Tibial nerve (tissue), 4 donors: ENCODE measurements around the gene KCNMA1. TPM values are rescaled to one million over a fixed set of nuclear protein-coding genes. Genes with fewer than 3 reads are reported as not detected.

Experiments used
- DNase-seq, 2 donors: peaks; one replicate each; pipeline ENCODE4 v3.0.0-alpha.2; 2019; ENCODE audit warnings: low spot score in 2 of 2
- H3K27ac ChIP-seq, 4 donors: fragments of 200-600 bp; sonication (generic) in 3 of 4; one replicate each; pipeline ENCODE4 v1.5.1; 2017 to 2019; ENCODE audit warnings: mild to moderate bottlenecking in 1 of 4
- H3K27me3 ChIP-seq, 2 donors: fragments of 200-600 bp; sonication (generic) in 1 of 2; one replicate each; pipeline versions ENCODE4 v1.5.1 to v1.6.0; 2017 to 2019
- H3K36me3 ChIP-seq, 3 donors: fragments of 200-600 bp; sonication (generic); one replicate each; pipeline ENCODE4 v1.5.1; 2018 to 2019
- H3K4me1 ChIP-seq, 4 donors: fragments of 200-600 bp; sonication (generic) in 3 of 4; one replicate each; pipeline ENCODE4 v1.5.1; 2017 to 2019
- H3K4me3 ChIP-seq, 4 donors: fragments of 200-600 bp; sonication (generic) in 3 of 4; one replicate each; pipeline ENCODE4 v1.5.1; 2017 to 2019; ENCODE audit warnings: mild to moderate bottlenecking in 1 of 4, moderate library complexity in 1 of 4
- H3K9me3 ChIP-seq, 4 donors: fragments of 200-600 bp; sonication (generic) in 3 of 4; one replicate each; pipeline ENCODE4 v1.5.1; 2017 to 2019
- CTCF ChIP-seq, 5 experiments: fragments of 200-600 bp in 3 of 5; fragments of 450-650 bp in 2 of 5; sonication (generic) in 3 of 5; IDR thresholded peaks; one replicate each; pipeline ENCODE4 v1.5.1; 2016 to 2019; ENCODE audit warnings: antibody characterized with exemption in 5 of 5, mild to moderate bottlenecking in 3 of 5, moderate library complexity in 2 of 5
- EP300 ChIP-seq, 2 donors: sonication (generic); formaldehyde crosslinking; IDR thresholded peaks; one replicate each; pipeline ENCODE4 v1.6.1; 2017; ENCODE audit warnings: antibody characterized with exemption in 2 of 2, mild to moderate bottlenecking in 1 of 2
- POLR2A ChIP-seq, 2 donors: fragments of 450-650 bp; IDR thresholded peaks; one replicate each; pipeline ENCODE4 v1.6.1; 2017; ENCODE audit warnings: antibody characterized with exemption in 2 of 2, mild to moderate bottlenecking in 2 of 2, moderate library complexity in 2 of 2
- WGBS, 2 donors: methylation state at CpG; one replicate each; pipeline ENCODE4 v1.1.5; 2018; 5-methylcytosine and 5-hydroxymethylcytosine counted together
- total RNA-seq, 4 donors: library from RNA; depleted of rRNA; stranded (reverse); fragments of >200 nt; gene quantifications; one replicate each; pipeline ENCODE4 v1.1.0, GENCODE V29; 2016

Gene KCNMA1
- total RNA-seq, 4 donors from 2014 or later, result 10.2 to 19.9 (median 13.7) TPM

GRCh38 chr10:77518910-77519274, 118.7 kb downstream of the KCNMA1 start:
- TF ChIP-seq POLR2A (IDR thresholded peaks at IDR 0.05) (no peak), EP300 (IDR thresholded peaks at IDR 0.05) (no peak), CTCF (IDR thresholded peaks at IDR 0.05) (no peak)
- DNase-seq, result no peak
- H3K4me1 ChIP-seq, result peaks cover 0 to 7% (median 0%) of the 10 kb centered on the region in 4 donors

GRCh38 chr10:77518241-77518909, 119.2 kb downstream of the KCNMA1 start:
- DNase-seq, result no peak
- Histone ChIP-seq H3K36me3 (no peaks in the 10 kb centered on the region), H3K27ac (no peak overlapping the region), H3K27me3 (no peaks in the 10 kb centered on the region), H3K4me3 (no peak overlapping the region), H3K4me1 (peaks cover 0 to 2% (median 0%) of the 10 kb centered on the region in 4 donors), H3K9me3 (no peaks in the 10 kb centered on the region)
- WGBS, 2 donors, result 84 to 91% methylated on average over 7 of the region's 7 CpGs
- TF ChIP-seq CTCF (IDR thresholded peaks at IDR 0.05), result no peak
- no peak for TF ChIP-seq POLR2A (IDR thresholded peaks at IDR 0.05)
- TF ChIP-seq EP300 (IDR thresholded peaks at IDR 0.05), result no peak

More at GRCh38 chr10:77518910-77519274, 118.7 kb downstream of the KCNMA1 start:
- WGBS, 2 donors, result 77 to 88% methylated on average over 6 of the region's 6 CpGs
- no peaks in the 10 kb centered on the region for H3K36me3 ChIP-seq
- no peak overlapping the region for H3K4me3 ChIP-seq
- H3K9me3 ChIP-seq, result no peaks in the 10 kb centered on the region
- H3K27ac ChIP-seq, result no peak overlapping the region
- no peaks in the 10 kb centered on the region for H3K27me3 ChIP-seq

GRCh38 chr10:77516575-77516974, 121.0 kb downstream of the KCNMA1 start:
- WGBS, 2 donors, result 96% methylated on average over 8 of the region's 8 CpGs
- no peak for TF ChIP-seq EP300 (IDR thresholded peaks at IDR 0.05)
- no peak for TF ChIP-seq CTCF (IDR thresholded peaks at IDR 0.05)
- no peak for TF ChIP-seq POLR2A (IDR thresholded peaks at IDR 0.05)
- no peak for DNase-seq
- Histone ChIP-seq H3K4me1 (no peaks in the 10 kb centered on the region), H3K9me3 (no peaks in the 10 kb centered on the region), H3K36me3 (no peaks in the 10 kb centered on the region), H3K27ac (no peak overlapping the region), H3K4me3 (no peak overlapping the region), H3K27me3 (no peaks in the 10 kb centered on the region)

- DNase-seq, result no peak
- Histone ChIP-seq H3K9me3 (no peaks in the 10 kb centered on the region), H3K36me3 (no peaks in the 10 kb centered on the region), H3K4me1 (no peaks in the 10 kb centered on the region), H3K27ac (no peak overlapping the region), H3K4me3 (no peak overlapping the region), H3K27me3 (no peaks in the 10 kb centered on the region)
- WGBS, 2 donors, result 84 to 87% methylated on average over 4 of the region's 4 CpGs
- TF ChIP-seq EP300 (IDR thresholded peaks at IDR 0.05) (no peak), POLR2A (IDR thresholded peaks at IDR 0.05) (no peak), CTCF (IDR thresholded peaks at IDR 0.05) (no peak)
Observed at GRCh38 chr10:77514870-77515269, 122.7 kb downstream of the KCNMA1 start.

GRCh38 chr10:77513781-77514331, 123.8 kb downstream of the KCNMA1 start:
- H3K27ac ChIP-seq, result no peak overlapping the region
- DNase-seq, result no peak

More at GRCh38 chr10:77513781-77514331, 123.8 kb downstream of the KCNMA1 start:
- WGBS, 2 donors, result 73 to 87% methylated on average over 11 to 15 of the region's 15 CpGs
- no peaks in the 10 kb centered on the region for H3K9me3 ChIP-seq
- no peak for TF ChIP-seq EP300 (IDR thresholded peaks at IDR 0.05)
- TF ChIP-seq CTCF (IDR thresholded peaks at IDR 0.05), result no peak
- TF ChIP-seq POLR2A (IDR thresholded peaks at IDR 0.05), result no peak
- no peak overlapping the region for H3K4me3 ChIP-seq
- no peaks in the 10 kb centered on the region for H3K4me1 ChIP-seq
- no peaks in the 10 kb centered on the region for H3K27me3 ChIP-seq
- no peaks in the 10 kb centered on the region for H3K36me3 ChIP-seq
